Measurements from ENCODE around the gene AIP.
"Not testable (repeated sequence)": the region's sequence is repeated elsewhere in the genome, so short reads cannot be mapped to it uniquely, and the experiment has no call there.

AIP gene

DNA sequence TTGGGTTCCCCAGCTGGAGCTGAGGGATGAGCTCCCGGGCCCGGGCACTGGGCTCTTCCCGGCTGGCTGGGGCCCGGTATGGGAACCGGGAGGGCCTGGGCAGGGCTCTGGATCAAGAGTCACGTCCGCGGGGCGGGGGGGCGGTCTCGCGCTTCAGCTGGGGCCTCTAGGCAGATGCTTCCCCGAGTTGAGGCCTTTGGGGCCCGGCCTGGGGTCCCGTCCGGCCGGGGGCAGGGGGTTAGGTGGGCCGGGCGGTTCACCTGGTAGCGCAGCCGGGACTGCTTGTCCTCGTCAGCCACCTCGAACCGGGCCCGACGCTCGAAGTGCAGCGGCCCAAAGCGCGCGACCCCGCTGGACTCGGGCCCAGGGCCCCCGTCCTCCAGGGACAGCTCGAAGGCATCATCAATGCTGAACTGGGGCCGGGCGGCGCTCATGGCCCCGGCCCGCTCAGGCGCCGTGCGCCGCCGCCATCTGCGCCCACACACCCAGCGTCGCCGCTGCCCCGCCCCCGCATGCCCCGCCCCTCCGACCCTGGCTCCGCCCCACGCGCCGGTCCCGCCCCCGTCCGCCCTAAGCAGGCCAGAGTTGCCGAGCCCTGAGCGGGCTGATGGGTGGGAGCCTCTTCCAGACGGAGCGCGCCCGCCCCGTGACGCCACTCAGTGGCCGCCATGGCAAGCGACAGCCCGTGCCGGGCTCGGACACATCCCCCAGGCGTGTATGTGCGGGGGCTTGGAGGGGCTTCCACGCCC is 13.9 kb upstream of the AIP start, which contains the start of gene TMEM134:
TMEM134 (minus strand) TSS at position 493 of the 749 bp plus-strand sequence; CDS start at position 434, 59 bp downstream.
- peak; percentile 94 for DNase-seq

DNA sequence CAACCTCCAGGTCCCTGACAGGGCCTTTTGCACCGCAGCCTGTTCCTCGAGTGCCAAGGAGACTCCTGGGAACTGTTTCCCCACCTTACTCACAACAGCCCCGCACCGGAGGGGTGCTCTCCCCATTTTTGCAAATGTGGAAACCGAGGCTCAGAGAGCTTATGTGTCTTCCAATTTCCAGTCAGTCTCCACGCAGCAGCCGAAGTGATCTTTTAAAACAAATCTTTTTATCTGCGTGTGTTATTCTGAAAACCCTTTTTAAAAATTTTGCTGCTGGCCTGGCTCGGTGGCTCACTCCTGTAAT is 13.4 kb upstream of the AIP start:
- DNase-seq = no peak

DNA sequence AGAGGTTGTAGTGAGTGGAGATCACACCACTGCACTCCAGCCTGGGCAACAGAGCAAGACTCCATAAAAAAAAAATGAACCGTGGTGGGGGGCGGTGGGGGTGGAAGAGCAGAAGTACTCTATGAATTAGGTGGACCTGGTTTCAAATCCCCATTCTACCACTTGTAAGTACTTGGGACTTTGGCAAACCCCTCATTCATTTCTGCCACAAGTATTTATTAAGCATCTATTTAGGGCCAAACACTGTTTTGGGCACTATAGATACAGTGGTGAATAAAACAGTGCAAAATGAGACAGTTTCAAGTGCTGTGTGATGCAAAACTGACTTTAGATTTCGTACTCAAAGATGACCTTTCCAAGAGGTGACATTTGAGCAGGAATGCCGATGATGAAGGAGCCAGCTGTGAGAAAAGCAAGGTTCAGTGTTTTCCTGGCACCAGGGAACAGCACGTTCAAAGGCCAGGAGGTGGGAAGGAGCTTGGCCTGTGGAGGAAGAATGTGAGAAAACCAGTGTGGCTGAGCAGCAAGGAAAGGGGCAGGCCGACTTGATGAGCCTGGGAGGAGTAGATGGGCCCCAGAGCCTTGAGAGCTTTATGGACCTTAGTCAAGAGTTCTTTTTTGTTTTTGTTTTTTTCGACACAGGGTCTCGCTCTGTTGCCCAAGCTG is 12.4 kb upstream of the AIP start:
- no peak for DNase-seq

DNA sequence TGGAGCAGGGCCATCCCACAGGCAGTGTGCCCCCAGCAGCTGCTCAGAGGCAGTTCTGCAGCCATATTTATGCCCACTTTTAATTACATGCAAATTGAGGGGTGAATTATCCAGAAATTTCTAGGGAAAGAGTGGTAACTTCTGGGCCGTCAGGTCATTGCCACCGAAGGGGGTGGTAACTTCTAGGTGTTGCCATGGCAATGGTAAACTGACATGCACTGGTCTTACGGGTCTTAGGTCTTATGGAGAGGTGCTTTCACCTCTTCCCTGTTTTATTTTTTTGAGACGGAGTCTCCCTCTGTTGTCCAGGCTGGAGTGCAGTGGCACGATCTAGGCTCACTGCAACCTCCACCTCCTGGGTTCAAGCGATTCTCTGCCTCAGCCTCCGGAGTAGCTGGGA is 9.9 kb upstream of the AIP start:
- DNase-seq = no peak

DNA sequence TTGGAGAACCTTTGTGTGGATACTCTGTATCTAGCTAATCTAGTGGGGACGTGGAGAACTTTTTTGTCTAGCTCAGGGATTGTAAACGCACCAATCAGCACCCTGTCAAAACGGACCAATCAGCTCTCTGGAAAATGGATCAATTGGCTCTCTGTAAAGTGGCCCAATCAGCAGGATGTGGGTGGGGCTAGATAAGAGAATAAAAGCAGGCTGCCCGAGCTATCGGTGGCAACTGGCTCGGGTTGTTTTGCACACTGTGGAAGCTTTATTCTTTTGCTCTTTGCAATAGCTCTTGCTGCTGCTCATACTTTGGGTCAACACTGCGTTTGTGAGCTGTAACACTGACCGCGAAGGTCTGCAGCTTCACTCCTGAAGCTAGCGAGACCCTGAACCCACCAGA is 6.1 kb upstream of the AIP start:
- DNase-seq = not testable (repeated sequence)

DNA sequence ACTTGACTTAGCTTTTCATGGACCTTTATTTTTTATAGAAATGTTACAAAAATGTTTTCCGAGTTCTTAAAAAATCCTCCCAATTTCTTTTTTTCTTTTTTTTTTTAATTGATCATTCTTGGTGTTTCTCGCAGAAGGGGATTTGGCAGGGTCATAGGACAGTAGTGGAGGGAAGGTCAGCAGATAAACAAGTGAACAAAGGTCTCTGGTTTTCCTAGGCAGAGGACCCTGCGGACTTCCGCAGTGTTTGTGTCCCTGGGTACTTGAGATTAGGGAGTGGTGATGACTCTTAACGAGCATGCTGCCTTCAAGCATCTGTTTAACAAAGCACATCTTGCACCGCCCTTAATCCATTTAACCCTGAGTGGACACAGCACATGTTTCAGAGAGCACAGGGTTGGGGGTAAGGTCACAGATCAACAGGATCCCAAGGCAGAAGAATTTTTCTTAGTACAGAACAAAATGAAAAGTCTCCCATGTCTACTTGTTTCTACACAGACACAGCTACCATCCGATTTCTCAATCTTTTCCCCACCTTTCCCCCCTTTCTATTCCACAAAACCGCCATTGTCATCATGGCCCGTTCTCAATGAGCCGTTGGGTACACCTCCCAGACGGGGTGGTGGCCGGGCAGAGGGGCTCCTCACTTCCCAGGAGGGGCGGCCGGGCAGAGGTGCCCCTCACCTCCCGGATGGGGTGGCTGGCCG is 5.3 kb upstream of the AIP start:
- DNase-seq = not testable (repeated sequence)

DNA sequence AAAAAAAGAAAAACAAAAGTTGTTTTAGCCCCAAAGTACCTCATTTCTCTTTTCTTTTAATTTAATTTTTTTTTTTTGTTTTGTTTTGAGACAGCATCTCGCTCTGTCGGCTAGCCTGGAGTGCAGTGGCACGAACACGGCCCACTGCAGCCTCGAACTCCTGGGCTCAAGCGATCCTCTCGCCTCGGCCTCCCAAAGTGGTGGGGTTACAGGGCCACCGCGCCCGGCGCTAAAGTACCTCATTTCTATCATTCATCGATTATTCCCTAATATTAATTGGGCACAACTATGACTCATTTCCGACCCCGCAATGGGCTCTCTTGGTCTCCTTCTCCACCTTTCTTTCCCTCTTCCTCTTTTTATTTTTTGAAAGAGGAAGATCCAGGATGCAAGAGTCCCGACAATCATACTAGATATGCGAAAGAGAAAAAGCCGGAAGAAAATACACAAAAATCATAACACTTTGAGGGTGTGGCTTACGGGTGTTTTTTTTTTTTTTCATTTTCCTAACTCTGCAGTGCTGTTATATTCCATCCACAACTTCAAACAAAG is 475 bp upstream of the AIP start:
- no peak for DNase-seq

DNA sequence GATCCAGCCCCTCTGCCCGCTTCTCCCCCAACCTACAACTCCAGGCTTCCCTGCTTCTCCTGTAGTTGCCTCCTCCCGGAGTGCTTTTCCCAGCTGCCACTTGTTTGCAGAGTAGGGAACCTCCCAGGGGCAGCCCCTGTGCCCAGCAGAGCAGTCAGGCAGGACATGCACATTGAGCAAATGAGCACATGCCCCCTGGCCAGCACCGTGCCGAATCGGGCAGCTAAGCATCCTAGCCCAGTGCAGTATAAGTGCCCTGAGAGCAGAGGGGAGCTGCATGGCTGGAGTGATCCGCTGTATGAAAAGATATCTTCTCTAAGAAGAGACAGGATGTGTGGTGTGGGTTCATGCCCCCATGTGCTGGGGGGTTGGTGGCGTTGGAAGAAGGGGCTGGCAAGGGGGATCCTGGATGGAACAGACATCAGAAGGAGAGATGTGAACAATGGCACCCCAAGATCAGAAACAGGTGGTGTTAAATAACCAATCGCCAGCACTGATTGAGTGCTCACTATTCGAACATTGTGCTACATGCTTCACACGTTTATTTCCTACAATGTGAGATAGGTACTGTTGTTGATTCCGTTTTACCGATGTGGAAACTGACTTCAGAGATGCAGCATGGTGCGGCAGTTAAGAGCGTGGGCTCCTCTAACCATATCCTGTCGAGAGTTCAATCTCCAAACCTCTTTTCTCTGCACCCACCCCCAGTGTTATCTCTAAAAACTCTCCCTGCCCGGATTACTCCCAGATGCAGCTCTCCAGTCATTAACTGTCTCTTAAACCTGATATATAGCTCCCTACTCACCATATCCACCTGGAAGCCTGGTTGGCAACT is 1.2 kb downstream of the AIP start:
- DNase-seq = no peak

DNA sequence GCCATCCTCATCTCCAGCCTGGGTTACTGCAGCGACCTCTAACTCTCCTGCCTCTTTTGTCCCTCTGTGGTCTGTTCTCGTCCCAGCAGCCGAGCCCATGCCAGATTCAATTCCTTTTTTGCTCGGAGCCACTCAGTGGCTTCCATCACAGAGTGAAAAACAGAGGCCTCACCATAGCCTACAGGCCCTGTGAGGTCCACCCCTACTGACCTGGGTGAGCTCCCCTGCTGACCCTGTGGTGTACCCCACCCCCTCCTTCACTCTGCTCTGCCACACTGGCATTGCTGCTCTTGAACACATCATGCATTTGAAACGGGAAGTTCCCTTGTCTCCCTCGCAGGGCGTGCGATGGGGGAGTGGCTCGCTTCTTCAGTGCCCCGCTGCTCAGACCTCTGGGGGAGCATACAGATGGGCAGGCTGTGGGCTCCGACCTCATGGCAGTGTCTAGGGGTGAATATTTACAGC is 2.1 kb downstream of the AIP start:
- DNase-seq = no peak

DNA sequence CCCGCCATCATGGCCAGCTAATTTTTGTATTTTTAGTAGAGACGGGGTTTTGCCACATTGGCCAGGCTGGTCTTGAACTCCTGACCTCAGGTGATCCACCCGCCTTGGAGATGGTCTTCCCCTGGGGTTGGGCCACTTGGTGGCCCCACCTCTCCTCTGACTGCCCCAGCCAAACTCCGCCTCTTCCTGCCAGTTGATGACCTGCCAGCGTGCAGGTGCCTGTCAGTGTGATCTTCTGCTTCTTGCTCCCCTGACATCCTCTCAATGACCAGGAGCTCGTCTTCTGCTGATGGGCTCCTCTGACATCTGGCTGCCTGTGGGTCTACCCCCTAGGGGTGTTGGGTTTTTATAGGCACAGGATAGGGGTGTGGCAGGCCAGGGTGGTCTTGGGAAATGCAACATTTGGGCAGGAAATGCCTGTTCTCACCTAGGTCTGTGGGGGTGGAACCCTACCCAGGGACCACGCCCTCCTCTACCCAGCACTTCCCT is 3.1 kb downstream of the AIP start:
- not testable (repeated sequence) for DNase-seq

DNA sequence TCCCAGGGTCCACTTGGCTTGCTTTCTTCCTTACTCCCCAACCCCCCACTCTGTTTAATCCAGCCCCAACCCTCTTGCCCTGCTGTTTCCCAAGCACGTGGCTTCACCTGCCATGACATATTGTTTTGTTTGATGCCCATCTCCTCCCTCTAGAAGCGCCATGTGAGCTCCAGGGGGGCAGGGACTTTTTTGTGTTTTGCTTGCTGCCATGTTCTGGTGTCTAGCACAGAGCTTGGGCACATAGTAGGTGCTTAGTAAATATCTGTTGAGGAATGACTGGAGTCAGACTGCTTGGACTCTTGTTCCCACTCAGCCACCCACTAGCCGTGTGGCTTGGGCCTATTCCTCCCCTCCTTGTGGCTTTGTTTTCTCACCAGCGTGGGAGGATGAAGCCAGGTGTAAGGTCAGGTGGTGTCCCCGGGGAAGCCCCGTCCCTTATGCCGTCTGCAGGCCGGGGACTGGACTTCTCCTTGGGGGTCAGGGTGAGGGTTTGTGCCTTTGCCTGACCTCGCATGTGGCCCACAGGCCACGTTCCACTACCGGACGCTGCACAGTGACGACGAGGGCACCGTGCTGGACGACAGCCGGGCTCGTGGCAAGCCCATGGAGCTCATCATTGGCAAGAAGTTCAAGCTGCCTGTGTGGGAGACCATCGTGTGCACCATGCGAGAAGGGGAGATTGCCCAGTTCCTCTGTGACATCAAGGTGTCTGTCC is 3.8 kb downstream of the AIP start:
- no peak for DNase-seq

DNA sequence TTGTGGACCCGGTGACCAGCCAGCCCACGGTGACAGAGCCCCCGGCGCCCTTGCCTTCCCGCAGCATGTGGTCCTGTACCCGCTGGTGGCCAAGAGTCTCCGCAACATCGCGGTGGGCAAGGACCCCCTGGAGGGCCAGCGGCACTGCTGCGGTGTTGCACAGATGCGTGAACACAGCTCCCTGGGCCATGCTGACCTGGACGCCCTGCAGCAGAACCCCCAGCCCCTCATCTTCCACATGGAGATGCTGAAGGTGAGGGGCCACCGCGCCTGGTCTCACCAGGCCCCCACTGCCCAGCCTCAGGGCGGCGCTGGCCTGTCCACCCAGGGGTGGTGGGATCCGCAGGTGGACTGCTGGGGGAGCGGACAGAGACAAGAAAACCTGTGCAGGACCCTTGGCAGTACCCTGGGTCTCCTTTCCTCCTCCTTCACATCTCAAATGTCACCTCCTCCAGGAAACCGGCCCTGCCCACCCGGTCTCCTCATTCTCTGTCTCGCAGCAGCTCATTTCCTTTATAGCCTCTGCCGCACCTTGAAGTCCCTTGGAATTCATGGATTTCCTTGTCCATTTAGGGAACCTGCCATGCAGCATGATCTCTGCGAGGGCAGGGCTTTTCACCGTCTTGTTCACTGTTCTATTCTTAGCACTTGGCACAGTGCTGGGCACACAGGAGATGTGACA is 6.5 kb downstream of the AIP start:
- no peak for DNase-seq

DNA sequence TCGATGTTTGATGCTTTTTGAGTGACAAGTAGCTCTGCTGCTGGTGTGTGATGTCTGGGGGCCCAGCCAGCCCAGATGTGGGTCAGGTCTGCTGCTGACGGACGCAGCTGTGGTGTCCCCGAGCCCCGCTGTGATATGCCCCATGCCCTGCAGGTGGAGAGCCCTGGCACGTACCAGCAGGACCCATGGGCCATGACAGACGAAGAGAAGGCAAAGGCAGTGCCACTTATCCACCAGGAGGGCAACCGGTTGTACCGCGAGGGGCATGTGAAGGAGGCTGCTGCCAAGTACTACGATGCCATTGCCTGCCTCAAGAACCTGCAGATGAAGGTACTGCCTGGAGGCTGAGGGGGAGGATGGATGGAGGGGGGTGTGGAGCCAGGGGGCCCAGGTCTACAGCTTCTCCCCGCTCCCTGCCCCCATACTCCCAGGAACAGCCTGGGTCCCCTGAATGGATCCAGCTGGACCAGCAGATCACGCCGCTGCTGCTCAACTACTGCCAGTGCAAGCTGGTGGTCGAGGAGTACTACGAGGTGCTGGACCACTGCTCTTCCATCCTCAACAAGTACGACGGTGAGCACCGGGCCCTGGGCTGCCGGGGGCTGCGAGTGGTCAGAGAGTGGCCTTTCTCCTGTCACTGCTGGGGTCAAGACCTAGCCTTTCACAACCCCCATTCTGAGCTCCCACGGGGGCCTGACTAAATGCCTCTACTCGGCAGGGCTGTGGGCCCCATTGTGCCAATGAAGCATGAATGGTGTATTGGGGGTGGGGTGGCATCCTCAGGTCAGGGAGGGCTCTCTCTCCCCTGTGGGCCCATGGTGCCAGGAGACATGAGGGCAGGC is 7.3 kb downstream of the AIP start:
- no peak for DNase-seq

DNA sequence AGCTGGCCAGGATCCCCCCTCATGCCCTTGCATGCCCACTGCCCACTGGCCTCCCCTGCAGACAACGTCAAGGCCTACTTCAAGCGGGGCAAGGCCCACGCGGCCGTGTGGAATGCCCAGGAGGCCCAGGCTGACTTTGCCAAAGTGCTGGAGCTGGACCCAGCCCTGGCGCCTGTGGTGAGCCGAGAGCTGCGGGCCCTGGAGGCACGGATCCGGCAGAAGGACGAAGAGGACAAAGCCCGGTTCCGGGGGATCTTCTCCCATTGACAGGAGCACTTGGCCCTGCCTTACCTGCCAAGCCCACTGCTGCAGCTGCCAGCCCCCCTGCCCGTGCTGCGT is 7.9 kb downstream of the AIP start:
- no peak for DNase-seq

DNA sequence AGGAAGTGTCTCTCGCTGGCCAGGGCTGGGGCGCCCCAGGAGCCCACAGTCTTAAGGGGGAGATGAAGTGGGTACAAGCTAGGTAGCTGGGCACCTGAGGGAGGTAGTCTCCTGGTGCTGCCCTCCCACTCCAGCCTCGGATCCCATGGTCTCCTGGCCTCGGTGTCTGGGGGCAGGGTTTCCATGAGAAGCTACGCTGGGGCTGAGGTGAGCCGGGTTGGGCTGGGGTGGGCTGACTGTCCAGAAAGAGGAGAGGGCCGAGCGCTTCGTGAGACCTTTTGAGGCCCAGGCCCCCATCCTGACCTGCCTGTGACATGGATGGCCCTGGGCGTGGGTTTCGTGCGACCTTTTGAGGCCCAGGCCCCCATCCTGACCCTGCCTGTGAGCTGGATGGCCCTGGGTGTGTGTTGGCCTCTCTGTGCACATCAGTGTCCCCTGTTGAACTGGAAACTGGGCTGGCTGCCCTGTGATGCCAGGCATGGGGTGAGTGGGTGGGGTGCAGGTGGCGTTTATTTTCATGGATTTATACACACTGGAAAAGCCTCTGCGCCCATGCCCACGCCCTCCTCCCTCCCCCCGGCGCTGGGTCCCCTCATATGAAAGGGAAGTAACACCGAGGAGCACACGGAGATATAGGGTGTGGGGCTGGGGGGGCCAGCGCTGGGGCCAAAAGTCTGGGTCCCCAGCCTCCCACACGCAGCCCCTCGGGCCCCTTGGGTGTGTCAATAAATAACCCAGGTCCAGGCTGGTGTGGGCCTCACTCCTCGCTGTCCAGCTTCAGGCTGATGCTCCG is 8.6 kb downstream of the AIP start:
- no peak for DNase-seq

DNA sequence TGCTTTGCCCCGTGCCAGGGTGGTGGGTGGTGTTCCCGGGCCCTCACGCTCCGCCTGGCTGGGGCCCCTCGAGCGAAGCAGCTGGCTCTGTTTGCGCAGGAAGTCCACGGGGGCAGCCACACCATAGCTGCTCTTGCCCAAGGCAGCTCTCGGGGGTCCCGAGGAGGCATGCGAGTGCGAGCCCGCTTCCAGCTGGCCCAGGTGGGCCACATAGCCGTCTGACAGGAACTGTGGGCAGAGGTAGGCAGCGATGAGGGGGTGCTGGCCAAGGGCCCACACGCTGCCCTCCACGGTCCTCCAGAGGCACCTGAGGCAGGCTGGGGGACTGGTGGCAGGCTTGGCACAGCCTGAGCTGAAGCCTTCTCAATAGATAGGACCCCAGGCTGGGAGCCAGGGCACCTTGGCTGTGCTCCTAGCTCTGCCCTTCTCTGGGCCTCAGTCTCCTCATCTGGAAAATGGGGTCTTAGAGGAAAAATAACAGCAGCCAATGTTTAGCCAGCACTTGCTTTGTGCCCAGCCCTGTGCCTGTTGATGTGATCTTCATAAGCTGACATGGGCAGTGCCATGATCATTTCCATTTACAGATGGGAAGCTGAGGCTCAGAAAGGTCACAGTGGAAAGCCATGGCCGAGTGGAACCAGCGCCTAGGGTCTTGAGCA is 9.4 kb downstream of the AIP start:
- no peak for DNase-seq

DNA sequence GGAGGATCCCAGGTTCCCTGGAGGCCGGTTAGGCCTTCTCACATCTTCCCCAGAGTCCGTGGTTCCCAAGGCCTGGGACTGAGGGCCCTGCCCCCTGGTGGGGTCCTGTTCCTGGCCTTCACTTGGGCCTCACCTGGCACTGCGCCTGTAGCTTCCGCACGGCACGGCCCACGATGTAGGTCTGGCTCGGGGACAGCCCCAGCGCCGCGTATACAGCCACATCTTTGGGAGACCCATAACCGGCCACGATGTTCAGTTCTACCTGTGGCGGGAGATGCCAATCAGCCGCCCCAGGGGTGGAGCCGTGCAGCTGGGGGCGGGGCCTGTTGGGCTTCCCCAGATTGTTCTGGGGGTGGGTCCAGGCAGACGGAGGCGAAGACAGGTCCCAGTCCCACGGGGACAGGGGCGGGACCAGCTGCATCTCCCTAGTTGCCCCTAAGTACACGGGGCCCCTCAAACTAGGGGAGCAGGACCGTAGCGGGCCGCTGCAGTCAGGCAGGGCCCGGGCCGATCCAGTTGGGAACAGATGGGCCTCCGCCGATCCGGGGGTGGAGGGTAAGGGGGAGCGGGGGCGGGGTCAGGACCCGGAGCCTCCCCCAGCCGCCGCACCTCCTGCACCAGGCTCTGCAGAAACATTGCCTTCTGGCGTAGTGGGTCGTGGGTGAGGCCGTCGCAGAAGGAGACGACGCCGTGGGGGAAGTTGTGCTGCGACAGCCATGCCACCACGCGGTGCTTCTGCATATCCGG is 10.1 kb downstream of the AIP start:
- no peak for DNase-seq
